Lower leg skin (tissue), 4 donors: ENCODE measurements around the gene ANKRD53. TPM values are rescaled to one million over a fixed set of nuclear protein-coding genes. Genes with fewer than 3 reads are reported as not detected.
A peak's percentile ranks its signal among the peaks of the same experiment; 100 is the strongest.

Source experiments
- DNase-seq, 2 donors: peaks; one replicate each; pipeline ENCODE4 v3.0.0-alpha.2; 2019; ENCODE audit warnings: low spot score in 2 of 2
- H3K4me3 ChIP-seq: fragments of 200-600 bp; sonication (generic); 2 replicates; pipeline ENCODE4 v1.5.1; 2017; ENCODE audit warnings: mild to moderate bottlenecking, low read depth; ENCODE audit not compliant: poor library complexity, severe bottlenecking
- POLR2A ChIP-seq, 2 donors: fragments of 450-650 bp; IDR thresholded peaks; one replicate each; pipeline ENCODE4 v1.6.1; 2016 to 2017; ENCODE audit warnings: antibody characterized with exemption in 2 of 2, mild to moderate bottlenecking in 1 of 2, moderate library complexity in 1 of 2
- WGBS, 2 donors: methylation state at CpG; one replicate each; pipeline ENCODE4 v1.1.5; 2018; 5-methylcytosine and 5-hydroxymethylcytosine counted together
- intact Hi-C: fragments of 100-400 bp; cut with DNase I; formaldehyde crosslinking; loops from one replicate; pipeline ENCODE4 v1.15.0; 2023; ENCODE audit warnings: low total_unique reads
- total RNA-seq, 4 donors: library from RNA; depleted of rRNA; stranded (reverse); fragments of >200 nt; gene quantifications; one replicate each; pipeline ENCODE4 v1.1.0, GENCODE V29; 2016
- TF ChIP-seq, protein P1 (sequence below), 3 donors: fragments of 450-650 bp; IDR thresholded peaks; one replicate each; pipeline ENCODE4 v1.5.1; 2016; ENCODE audit warnings: antibody characterized with exemption in 3 of 3, mild to moderate bottlenecking in 3 of 3, moderate library complexity in 2 of 3

ANKRD53 gene
- total RNA-seq, 4 donors from 2014 or later = 0.27 to 1.3 (median 0.84) TPM; not detected in 1

DNA sequence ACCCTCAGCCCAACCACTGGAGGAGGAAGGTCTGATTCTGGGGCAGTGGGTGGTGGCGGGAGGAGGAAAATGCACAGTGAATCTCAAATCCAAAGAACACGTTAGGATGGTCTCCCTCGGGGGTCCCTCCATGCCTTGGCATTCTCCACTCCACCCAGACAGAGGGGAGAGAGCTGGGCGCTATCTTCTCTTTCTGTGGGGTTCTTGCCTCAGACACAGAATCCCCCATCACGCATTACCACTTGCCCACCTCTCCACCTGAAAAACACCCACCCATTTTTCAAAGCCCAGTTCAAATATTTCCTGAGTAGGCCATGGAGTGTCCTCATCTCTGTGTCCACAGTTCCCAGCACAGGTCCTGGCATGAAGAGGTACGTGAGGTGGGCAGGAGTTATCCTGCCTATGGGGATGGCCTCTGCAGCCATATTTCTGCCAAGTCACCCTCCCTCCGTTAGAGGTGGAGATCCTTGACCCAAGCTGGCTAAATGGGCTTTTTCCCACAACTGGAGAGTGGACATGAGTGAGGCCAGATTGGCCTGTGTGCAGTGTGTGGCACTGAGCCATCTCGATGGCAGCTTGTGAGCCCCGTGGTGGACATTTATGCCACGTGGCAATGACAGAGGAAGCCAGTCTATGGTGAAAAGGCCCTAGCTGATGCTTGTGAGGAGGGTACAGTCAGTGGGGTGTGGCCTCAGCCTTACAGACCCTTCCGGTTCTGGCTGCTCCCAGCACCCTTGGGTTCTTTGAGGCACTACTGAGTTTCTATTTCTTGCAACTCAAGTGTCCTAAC lies 25.7 kb downstream of the ANKRD53 start:
- DNase-seq = peak in 1 of 2 donors; percentile 66
- 80 to 87% methylated on average over 10 to 11 of the region's 11 CpGs for WGBS, 2 donors
- intact Hi-C loops = no loop called here

DNA sequence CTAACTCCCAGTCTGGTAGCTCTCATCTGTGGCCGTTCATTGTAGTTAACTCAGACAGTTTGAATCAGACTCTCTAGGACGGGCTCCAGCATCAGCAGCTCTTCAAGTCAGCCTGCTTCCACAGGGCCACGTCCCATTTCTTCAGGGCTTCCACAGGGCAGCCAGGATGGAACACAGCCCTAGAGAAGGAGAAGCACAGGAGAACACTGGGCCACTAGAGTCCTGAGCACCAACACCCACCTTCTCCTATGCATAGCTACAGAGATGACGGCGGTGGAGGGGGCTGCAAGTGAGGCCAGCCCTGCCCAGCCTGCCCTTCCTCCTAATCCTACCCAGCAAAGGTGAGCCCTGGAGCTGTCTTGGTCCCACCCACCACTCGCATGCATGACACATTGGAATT lies 26.4 kb downstream of the ANKRD53 start:
- WGBS, 2 donors = 76 to 86% methylated on average over 6 of the region's 6 CpGs
- intact Hi-C loops = no loop called here
- DNase-seq = peak in 1 of 2 donors; percentile 57
- TF ChIP-seq, protein P1, sequence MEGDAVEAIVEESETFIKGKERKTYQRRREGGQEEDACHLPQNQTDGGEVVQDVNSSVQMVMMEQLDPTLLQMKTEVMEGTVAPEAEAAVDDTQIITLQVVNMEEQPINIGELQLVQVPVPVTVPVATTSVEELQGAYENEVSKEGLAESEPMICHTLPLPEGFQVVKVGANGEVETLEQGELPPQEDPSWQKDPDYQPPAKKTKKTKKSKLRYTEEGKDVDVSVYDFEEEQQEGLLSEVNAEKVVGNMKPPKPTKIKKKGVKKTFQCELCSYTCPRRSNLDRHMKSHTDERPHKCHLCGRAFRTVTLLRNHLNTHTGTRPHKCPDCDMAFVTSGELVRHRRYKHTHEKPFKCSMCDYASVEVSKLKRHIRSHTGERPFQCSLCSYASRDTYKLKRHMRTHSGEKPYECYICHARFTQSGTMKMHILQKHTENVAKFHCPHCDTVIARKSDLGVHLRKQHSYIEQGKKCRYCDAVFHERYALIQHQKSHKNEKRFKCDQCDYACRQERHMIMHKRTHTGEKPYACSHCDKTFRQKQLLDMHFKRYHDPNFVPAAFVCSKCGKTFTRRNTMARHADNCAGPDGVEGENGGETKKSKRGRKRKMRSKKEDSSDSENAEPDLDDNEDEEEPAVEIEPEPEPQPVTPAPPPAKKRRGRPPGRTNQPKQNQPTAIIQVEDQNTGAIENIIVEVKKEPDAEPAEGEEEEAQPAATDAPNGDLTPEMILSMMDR (IDR thresholded peaks at IDR 0.05) = no peak
- no peak for TF ChIP-seq POLR2A (IDR thresholded peaks at IDR 0.05)
- no peak overlapping the region for H3K4me3 ChIP-seq

More for the DNA sequence above, 25.7 kb downstream of the ANKRD53 start:
- no peak for TF ChIP-seq POLR2A (IDR thresholded peaks at IDR 0.05)
- TF ChIP-seq, protein P1 (IDR thresholded peaks at IDR 0.05) = no peak
- H3K4me3 ChIP-seq = no peak overlapping the region

DNA sequence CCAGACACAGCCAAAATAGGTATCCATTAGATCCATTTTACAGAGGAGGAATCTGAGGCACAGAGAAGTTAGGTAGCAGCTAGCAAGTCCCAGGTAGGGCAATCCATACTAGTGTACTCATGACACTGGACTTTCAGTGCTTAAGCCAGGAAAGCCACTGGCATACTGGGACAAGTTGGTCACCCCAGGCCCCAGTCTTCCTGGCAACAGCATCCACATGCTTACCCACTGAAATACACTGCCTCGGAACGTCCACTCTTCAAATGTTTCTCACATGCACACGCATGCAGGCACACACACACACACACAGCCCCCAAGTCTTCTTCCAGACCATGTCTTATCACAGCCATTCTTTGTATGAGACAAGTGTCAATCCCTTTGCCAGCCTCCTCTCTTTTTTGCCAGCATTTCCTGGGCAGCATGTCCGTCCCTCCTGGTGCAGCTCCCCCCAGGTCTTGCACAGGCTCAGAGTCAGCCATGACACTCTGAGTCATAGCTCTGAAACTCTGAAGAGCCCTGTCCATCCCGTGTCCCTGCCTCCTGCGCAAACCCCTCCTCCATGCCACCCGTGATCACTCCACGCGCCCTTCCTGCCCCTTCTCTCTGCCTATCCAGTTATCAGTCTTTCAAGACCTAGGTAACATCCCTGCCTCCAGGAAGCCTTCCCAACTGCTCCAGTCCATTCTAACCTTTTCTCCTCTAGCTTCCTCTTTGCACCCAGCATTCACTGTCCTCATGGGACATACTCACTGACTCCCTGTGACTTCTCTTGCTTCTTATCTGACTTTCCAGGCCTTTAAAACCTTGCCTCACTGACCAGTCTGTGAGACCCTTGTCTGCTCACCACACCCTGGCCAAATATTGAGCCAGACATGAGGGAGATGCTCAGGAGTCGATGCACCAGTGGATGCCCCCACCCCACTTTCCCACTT lies 27.1 kb downstream of the ANKRD53 start:
- 82 to 85% methylated on average over 10 of the region's 10 CpGs for WGBS, 2 donors
- DNase-seq = peak in 1 of 2 donors; percentile 71
- TF ChIP-seq POLR2A (IDR thresholded peaks at IDR 0.05) = no peak
- TF ChIP-seq, protein P1 (IDR thresholded peaks at IDR 0.05) = no peak
- intact Hi-C loops = no loop called here
- no peak overlapping the region for H3K4me3 ChIP-seq

GRCh38 chr2:71006323-71006722 lies 27.9 kb downstream of the ANKRD53 start:
- DNase-seq = peak in 1 of 2 donors; percentile 37
- 53 to 56% methylated on average over 2 of the region's 2 CpGs for WGBS, 2 donors
- intact Hi-C loops = no loop called here
- no peak overlapping the region for H3K4me3 ChIP-seq
- TF ChIP-seq, protein P1 (IDR thresholded peaks at IDR 0.05) = no peak
- no peak for TF ChIP-seq POLR2A (IDR thresholded peaks at IDR 0.05)

GRCh38 chr2:71006955-71007799 lies 28.7 kb downstream of the ANKRD53 start:
- WGBS, 2 donors = 82 to 86% methylated on average over 2 to 5 of the region's 5 CpGs
- no peak overlapping the region for H3K4me3 ChIP-seq
- intact Hi-C loops = no loop called here
- TF ChIP-seq, protein P1 (IDR thresholded peaks at IDR 0.05) = no peak
- TF ChIP-seq POLR2A (IDR thresholded peaks at IDR 0.05) = no peak
- peak in 1 of 2 donors; percentile 58 for DNase-seq
